ENCODE data around the gene E2F4.

Gene E2F4

GRCh38 chr16:67154578-67155294 is 37.2 kb upstream of the E2F4 start:
- DNase-seq (ENCODE audit: low read depth) = no peak
- TF ChIP-seq CTCF (conservative IDR thresholded peaks at IDR 0.05; ENCODE audit: low read depth, low read length) = no peak
- peak overlapping the region; percentile 20 for H3K4me3 ChIP-seq (ENCODE audit: low read length)

DNA sequence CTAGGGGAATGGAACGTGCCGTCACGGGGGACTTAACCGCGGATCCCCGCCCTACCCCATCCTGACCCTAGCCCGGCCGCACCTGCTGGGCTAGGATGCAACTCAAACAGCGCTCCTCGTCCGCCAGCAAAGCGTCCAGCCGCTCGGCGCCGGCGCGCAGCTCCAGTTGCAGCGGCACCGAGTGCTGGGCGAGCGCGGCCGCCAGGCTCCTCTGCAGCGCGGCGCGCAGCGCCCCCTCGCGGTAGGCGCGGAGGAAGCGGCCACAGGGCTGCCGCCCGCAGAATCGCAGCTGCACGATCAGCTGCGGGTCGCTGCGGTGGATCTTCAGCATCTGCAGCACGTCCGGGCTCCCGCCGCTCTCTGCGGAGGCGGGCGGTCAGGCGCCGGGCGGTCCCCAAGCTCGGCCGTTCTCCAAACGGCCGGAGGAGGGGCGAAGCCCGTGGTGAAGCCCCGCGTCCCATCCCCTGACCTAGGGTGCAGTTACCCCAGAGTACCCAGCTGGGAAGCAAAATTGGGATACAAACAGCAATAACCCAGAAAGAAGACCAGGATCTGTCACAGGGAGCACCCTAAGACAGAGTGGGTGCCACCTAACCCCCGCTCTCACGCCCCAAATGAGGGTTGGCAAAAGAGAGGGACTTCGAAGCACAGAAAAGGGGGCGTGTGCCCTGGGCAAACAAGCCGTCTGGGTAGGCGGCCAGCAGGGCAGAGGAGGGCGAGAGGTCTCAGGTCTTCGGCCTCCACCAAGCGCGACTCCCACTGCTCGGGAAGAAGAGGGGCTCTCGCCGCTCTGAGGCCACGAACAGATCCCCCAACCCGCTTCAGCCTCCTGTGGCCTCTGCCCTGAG is 36.4 kb upstream of the E2F4 start:
- DNase-seq (ENCODE audit: low read depth) = no peak
- TF ChIP-seq CTCF (conservative IDR thresholded peaks at IDR 0.05; ENCODE audit: low read depth, low read length) = peak; percentile 72
- peak overlapping the region; percentile 20 for H3K4me3 ChIP-seq (ENCODE audit: low read length)

GRCh38 chr16:67156143-67156844 is 35.7 kb upstream of the E2F4 start:
- no peak for DNase-seq (ENCODE audit: low read depth)
- TF ChIP-seq CTCF (conservative IDR thresholded peaks at IDR 0.05; ENCODE audit: low read depth, low read length) = no peak
- no peak overlapping the region for H3K4me3 ChIP-seq (ENCODE audit: low read length)

- no peak for TF ChIP-seq CTCF (conservative IDR thresholded peaks at IDR 0.05; ENCODE audit: low read depth, low read length)
- no peak overlapping the region for H3K4me3 ChIP-seq (ENCODE audit: low read length)
Observed at GRCh38 chr16:67157106-67157748, 34.7 kb upstream of the E2F4 start.

GRCh38 chr16:67157892-67158635 is 33.9 kb upstream of the E2F4 start:
- TF ChIP-seq CTCF (conservative IDR thresholded peaks at IDR 0.05; ENCODE audit: low read depth, low read length) = no peak
- no peak for DNase-seq (ENCODE audit: low read depth)
- H3K4me3 ChIP-seq (ENCODE audit: low read length) = no peak overlapping the region

More at GRCh38 chr16:67157106-67157748, 34.7 kb upstream of the E2F4 start:
- no peak for DNase-seq (ENCODE audit: low read depth)
